Adipocyte (in vitro differentiated cells): ENCODE results near the gene PCED1B.
"Not testable (repeated sequence)": the region's sequence is repeated elsewhere in the genome, so short reads cannot be mapped to it uniquely, and the experiment has no call there.

Source experiments
- DNase-seq: peaks from one replicate; pipeline ENCODE4 v3.0.0-alpha.2; 2015; ENCODE audit warnings: low read depth
- H3K27me3 ChIP-seq: replicated peaks from 2 replicates; pipeline ENCODE4 v1.7.0; 2013; ENCODE audit warnings: mild to moderate bottlenecking, low read length, moderate library complexity; ENCODE audit not compliant: control insufficient read depth, insufficient read depth
- H3K36me3 ChIP-seq: 2 replicates; pipeline ENCODE4 v1.7.0; 2013; ENCODE audit warnings: low read length, mild to moderate bottlenecking, moderate library complexity; ENCODE audit not compliant: control insufficient read depth, insufficient read depth, severe bottlenecking
- H3K4me1 ChIP-seq: 2 replicates; pipeline ENCODE4 v1.7.0; 2013; ENCODE audit warnings: mild to moderate bottlenecking, low read length, moderate library complexity; ENCODE audit not compliant: control insufficient read depth, insufficient read depth
- H3K4me3 ChIP-seq: 2 replicates; pipeline ENCODE4 v1.7.0; 2013; ENCODE audit warnings: mild to moderate bottlenecking, low read length, moderate library complexity
- H3K9ac ChIP-seq: 2 replicates; pipeline ENCODE4 v1.7.0; 2013; ENCODE audit warnings: mild to moderate bottlenecking, low read length, moderate library complexity
- H3K9me3 ChIP-seq: 2 replicates; pipeline ENCODE4 v1.7.0; 2013; ENCODE audit warnings: mild to moderate bottlenecking, low read length, moderate library complexity; ENCODE audit not compliant: control insufficient read depth

The PCED1B gene

GRCh38 chr12:47271800-47272239, 192.4 kb downstream of the PCED1B start:
- H3K4me3 ChIP-seq, result no peak overlapping the region
- no peaks in the 10 kb centered on the region for H3K9me3 ChIP-seq
- H3K36me3 ChIP-seq, result no peaks in the 10 kb centered on the region
- H3K4me1 ChIP-seq, result peaks cover 1% of the 10 kb centered on the region
- no peak overlapping the region for H3K9ac ChIP-seq
- no peak for DNase-seq
- peaks cover 3% of the 10 kb centered on the region for H3K27me3 ChIP-seq

DNA sequence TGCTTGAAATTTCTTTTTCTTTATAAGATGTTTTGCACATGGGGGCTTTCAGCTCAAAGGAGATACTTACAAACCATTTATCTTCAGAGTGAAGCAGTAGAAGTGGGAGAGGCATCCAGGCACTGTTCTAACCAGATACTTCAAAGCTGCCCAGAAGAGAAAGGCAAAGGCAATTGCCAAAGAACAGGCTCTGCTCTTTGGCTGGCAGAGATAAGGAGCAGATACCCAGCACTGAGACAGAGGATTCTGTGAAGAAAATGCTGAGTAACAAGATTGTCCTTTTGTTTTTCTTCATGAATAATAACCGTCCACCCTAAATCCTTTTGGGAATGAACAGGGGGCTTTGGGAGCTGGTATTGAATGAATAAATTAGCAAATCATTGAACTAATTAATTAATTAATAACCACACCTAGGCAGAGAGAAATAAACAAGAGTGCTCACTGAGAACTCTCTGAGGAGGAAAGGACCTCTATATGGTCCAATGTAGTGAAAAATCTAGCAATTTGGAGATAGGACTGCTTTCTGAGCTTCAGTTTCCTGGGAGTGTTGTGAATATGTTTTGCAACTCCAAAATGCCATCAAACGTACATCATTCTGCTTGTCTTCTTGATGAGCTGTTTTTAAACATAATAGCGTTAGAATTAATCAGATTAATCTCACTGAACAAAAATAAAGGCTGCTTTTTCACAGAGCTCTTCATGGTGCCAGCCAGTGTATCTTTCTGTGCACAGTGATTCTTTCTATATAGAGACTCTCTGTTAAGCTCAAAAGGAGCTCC, 193.2 kb downstream of the PCED1B start:
- Histone ChIP-seq H3K9ac (no peak overlapping the region), H3K4me1 (peaks cover 7% of the 10 kb centered on the region), H3K36me3 (no peaks in the 10 kb centered on the region), H3K4me3 (no peak overlapping the region), H3K27me3 (peaks cover 3% of the 10 kb centered on the region), H3K9me3 (no peaks in the 10 kb centered on the region)
- DNase-seq, result peak; percentile 10

- no peak for DNase-seq
- H3K9ac ChIP-seq, result no peak overlapping the region
- no peak overlapping the region for H3K4me3 ChIP-seq
- peaks cover 3% of the 10 kb centered on the region for H3K27me3 ChIP-seq
- H3K4me1 ChIP-seq, result peaks cover 12% of the 10 kb centered on the region
- no peaks in the 10 kb centered on the region for H3K36me3 ChIP-seq
- no peaks in the 10 kb centered on the region for H3K9me3 ChIP-seq
Measured at GRCh38 chr12:47273191-47273626, 193.8 kb downstream of the PCED1B start.

DNA sequence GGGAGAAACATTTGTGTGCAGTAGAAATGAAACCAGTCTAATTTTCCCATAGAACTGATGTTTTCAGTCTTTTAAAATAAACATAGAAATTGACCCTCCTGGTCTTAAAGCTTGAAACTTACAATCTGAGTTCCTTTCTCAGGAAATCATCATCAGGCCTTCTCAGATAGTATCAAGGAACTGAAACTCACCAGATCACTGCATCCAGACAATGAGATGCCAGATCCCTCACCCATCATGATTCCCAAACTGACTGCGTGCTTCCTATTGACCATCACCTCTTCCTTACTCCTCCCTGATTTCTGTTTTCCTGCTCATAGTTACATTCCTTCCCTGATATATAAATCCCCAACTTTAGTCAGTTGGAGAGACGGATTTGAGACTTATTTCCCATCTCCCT, 195.3 kb downstream of the PCED1B start:
- Histone ChIP-seq H3K36me3 (no peaks in the 10 kb centered on the region), H3K4me1 (peaks cover 12% of the 10 kb centered on the region), H3K9me3 (no peaks in the 10 kb centered on the region), H3K27me3 (peaks cover 3% of the 10 kb centered on the region), H3K4me3 (no peak overlapping the region), H3K9ac (no peak overlapping the region)
- no peak for DNase-seq

GRCh38 chr12:47276253-47276620, 196.8 kb downstream of the PCED1B start:
- H3K9me3 ChIP-seq, result no peaks in the 10 kb centered on the region
- H3K36me3 ChIP-seq, result no peaks in the 10 kb centered on the region
- H3K4me3 ChIP-seq, result no peak overlapping the region
- H3K9ac ChIP-seq, result no peak overlapping the region
- peaks cover 12% of the 10 kb centered on the region for H3K4me1 ChIP-seq
- DNase-seq, result no peak
- H3K27me3 ChIP-seq, result no peaks in the 10 kb centered on the region

- Histone ChIP-seq H3K36me3 (no peaks in the 10 kb centered on the region), H3K9ac (no peak overlapping the region), H3K9me3 (no peaks in the 10 kb centered on the region), H3K4me3 (no peak overlapping the region), H3K27me3 (no peaks in the 10 kb centered on the region), H3K4me1 (peaks cover 16% of the 10 kb centered on the region)
- peak; percentile 53 for DNase-seq
Measured at GRCh38 chr12:47276621-47277309, 197.3 kb downstream of the PCED1B start.

GRCh38 chr12:47277972-47278448, 198.6 kb downstream of the PCED1B start:
- peak; percentile 87 for DNase-seq
- peaks cover 26% of the 10 kb centered on the region for H3K4me1 ChIP-seq

GRCh38 chr12:47279758-47280157, 200.3 kb downstream of the PCED1B start:
- H3K9ac ChIP-seq, H3K36me3 ChIP-seq, H3K9me3 ChIP-seq, H3K4me3 ChIP-seq, DNase-seq, H3K27me3 ChIP-seq: not testable (repeated sequence)
- peaks cover 26% of the 10 kb centered on the region for H3K4me1 ChIP-seq

More at GRCh38 chr12:47277972-47278448, 198.6 kb downstream of the PCED1B start:
- no peaks in the 10 kb centered on the region for H3K9me3 ChIP-seq
- no peak overlapping the region for H3K4me3 ChIP-seq
- H3K9ac ChIP-seq, result no peak overlapping the region
- no peaks in the 10 kb centered on the region for H3K27me3 ChIP-seq
- H3K36me3 ChIP-seq, result no peaks in the 10 kb centered on the region

DNA sequence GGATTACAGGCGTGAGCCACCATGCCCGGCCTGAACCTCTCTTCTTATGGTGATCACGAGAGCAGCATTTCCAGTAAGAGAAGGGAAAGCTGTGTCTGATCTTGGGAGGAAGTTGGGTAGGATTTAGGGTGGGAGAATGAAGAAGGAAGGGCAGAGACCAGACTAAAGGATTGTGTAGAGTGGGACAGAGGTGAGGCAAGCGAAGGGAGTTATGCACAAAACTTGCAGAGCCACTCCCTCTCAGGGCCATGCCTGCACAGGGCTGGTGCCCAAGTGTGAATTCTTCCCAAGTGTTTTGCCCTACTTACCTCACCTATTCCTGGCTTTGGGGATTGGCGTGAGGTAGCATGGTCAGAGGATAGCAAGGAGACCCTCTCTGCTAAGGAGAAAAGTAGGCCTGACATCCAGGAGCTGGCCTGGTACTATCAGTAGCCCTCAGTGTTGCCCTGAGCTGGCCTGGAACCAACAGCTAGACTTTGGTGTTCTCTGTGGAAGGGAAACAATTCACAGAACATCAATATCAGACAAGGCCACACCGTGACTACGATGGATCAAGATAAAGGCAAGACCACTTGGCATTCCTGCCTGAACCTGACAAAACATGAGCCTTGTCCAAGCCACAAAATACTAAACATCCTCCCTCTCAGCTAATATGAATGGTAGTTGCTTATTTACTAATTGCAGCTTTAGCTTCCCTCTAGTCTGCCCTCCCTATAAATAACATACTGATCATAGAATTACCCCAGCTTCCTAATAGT, 201.3 kb downstream of the PCED1B start:
- Histone ChIP-seq H3K4me3 (no peak overlapping the region), H3K27me3 (no peaks in the 10 kb centered on the region), H3K4me1 (peaks cover 26% of the 10 kb centered on the region), H3K36me3 (no peaks in the 10 kb centered on the region), H3K9me3 (no peaks in the 10 kb centered on the region), H3K9ac (no peak overlapping the region)
- no peak for DNase-seq

DNA sequence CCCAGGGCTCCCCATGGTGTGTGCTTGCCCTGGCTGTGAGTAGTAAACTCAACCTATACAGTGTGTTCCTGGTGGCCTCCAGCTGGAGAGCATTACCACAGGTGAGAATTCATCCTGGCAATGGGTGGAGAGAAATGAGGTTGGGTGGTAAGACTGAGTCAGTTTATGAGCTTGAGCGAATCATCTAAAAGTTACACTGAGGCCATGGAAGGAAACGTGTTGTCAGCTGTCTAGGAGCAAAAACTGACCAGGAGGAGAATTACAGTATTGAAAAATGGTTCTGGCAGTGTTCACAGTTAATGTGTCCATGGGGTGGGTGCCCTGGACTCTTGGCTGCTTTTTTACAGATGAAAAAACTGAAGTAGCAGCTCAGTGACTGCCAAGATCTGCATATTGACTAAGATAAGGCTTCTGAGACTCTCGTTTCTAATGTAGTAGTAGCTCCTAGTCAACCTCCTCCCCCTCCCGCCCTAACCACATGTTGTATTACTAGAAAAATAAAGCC, 202.3 kb downstream of the PCED1B start:
- Histone ChIP-seq H3K9me3 (no peaks in the 10 kb centered on the region), H3K9ac (no peak overlapping the region), H3K36me3 (no peaks in the 10 kb centered on the region), H3K4me3 (peak overlapping the region; percentile 6), H3K27me3 (no peaks in the 10 kb centered on the region), H3K4me1 (peaks cover 25% of the 10 kb centered on the region)
- no peak for DNase-seq

DNA sequence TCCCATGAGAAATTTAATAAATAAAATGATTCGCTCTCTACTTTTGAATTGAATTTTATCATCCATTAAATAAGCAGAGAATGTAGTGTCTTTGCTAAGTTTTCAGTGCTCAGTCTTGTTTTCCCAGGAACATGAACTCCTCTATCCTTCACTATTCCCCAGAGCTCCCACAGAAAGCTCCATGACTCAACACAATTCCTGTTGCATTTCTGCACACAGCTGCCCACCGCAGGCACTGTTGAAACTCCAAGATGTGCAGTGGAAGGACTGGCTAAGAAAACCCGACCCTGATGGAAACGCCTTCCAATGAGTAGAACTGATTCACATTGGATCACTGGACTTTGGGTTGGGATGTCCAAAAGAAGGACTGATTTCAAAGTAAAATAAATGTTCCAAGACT, 202.8 kb downstream of the PCED1B start:
- Histone ChIP-seq H3K4me1 (peaks cover 20% of the 10 kb centered on the region), H3K27me3 (no peaks in the 10 kb centered on the region), H3K36me3 (no peaks in the 10 kb centered on the region), H3K4me3 (peak overlapping the region; percentile 6), H3K9ac (no peak overlapping the region), H3K9me3 (no peaks in the 10 kb centered on the region)
- no peak for DNase-seq
